Gastrocnemius medialis (tissue), 4 donors: ENCODE data around the gene SND1. TPM values are rescaled to one million over a fixed set of nuclear protein-coding genes. Genes with fewer than 3 reads are reported as not detected.

Experiments
- ATAC-seq, 2 donors: fragments of 150-250 bp; one replicate each; pipeline ENCODE4 v1.9.1; 2016
- DNase-seq, 2 donors: peaks; one replicate each; pipeline ENCODE4 v3.0.0-alpha.2; 2019
- H3K27ac ChIP-seq, 4 donors: fragments of 200-600 bp; sonication (generic); 1 replicate in 1 of 4; 2 replicates in 3 of 4; pipeline ENCODE4 v1.5.1; 2016 to 2018; ENCODE audit warnings: mild to moderate bottlenecking in 2 of 4, moderate library complexity in 1 of 4
- H3K27me3 ChIP-seq, 3 donors: fragments of 200-600 bp; sonication (generic) in 2 of 3; 1 replicate in 1 of 3; 2 replicates in 2 of 3; pipeline versions ENCODE4 v1.5.1 to v1.6.0; 2016 to 2019; ENCODE audit warnings: mild to moderate bottlenecking in 1 of 3, moderate library complexity in 1 of 3
- H3K36me3 ChIP-seq, 2 donors: fragments of 200-600 bp; sonication (generic) in 1 of 2; one replicate each; pipeline ENCODE4 v1.5.1; 2017 to 2018
- H3K4me1 ChIP-seq, 2 donors: fragments of 200-600 bp; sonication (generic) in 1 of 2; one replicate each; pipeline ENCODE4 v1.5.1; 2016 to 2017; ENCODE audit warnings: mild to moderate bottlenecking in 2 of 2
- H3K4me3 ChIP-seq, 4 donors: fragments of 200-600 bp; sonication (generic) in 3 of 4; 1 replicate in 1 of 4; 2 replicates in 3 of 4; pipeline ENCODE4 v1.5.1; 2016 to 2019; ENCODE audit warnings: mild to moderate bottlenecking in 2 of 4
- H3K9me3 ChIP-seq, 3 donors: fragments of 200-600 bp; sonication (generic) in 2 of 3; 1 replicate in 1 of 3; 2 replicates in 2 of 3; pipeline ENCODE4 v1.5.1; 2016 to 2019
- CTCF ChIP-seq, 5 experiments: fragments of 450-650 bp in 3 of 5; fragments of 200-600 bp in 2 of 5; sonication (generic) in 2 of 5; IDR thresholded peaks in 4 of 5; conservative IDR thresholded peaks in 1 of 5; 1 replicate in 4 of 5; 2 replicates in 1 of 5; pipeline ENCODE4 v1.5.1; 2016 to 2019; ENCODE audit warnings: antibody characterized with exemption in 5 of 5, mild to moderate bottlenecking in 3 of 5, moderate library complexity in 3 of 5
- POLR2A ChIP-seq, 2 donors: fragments of 450-650 bp; IDR thresholded peaks; one replicate each; pipeline ENCODE4 v1.6.1; 2017; ENCODE audit warnings: antibody characterized with exemption in 2 of 2, mild to moderate bottlenecking in 2 of 2, moderate library complexity in 2 of 2
- in situ Hi-C, 4 donors: fragments of 200-750 bp; cut with MboI; loops; one replicate each; pipeline versions ENCODE4 v1.15.0 to v1.8.0; 2017; ENCODE audit warnings: low sequenced_read_pairs in 4 of 4
- intact Hi-C: fragments of 100-400 bp; cut with DNase I; formaldehyde crosslinking; loops from one replicate; pipeline ENCODE4 v1.15.1; 2023; ENCODE audit warnings: low total_unique reads
- total RNA-seq, 4 donors: library from RNA; depleted of rRNA; stranded (reverse); fragments of >200 nt; gene quantifications; one replicate each; pipeline versions ENCODE4 v1.1.0 to v1.2.3, GENCODE V29; 2016

The SND1 gene
- total RNA-seq, 4 donors from 2014 or later: 30.4 to 73.0 (median 50.3) TPM

- no peak overlapping the region for H3K27ac ChIP-seq
- ATAC-seq (no peak), DNase-seq (no peak)
- H3K27me3 ChIP-seq: no peaks in the 10 kb centered on the region
- H3K9me3 ChIP-seq: no peaks in the 10 kb centered on the region
- H3K36me3 ChIP-seq: no peaks in the 10 kb centered on the region
- in situ Hi-C loops: no loop called here
- no peaks in the 10 kb centered on the region for H3K4me1 ChIP-seq
- intact Hi-C loops: no loop called here
- no peak overlapping the region for H3K4me3 ChIP-seq
- TF ChIP-seq POLR2A (IDR thresholded peaks at IDR 0.05) (no peak), CTCF (IDR thresholded peaks at IDR 0.05 in 4 of 5, conservative IDR thresholded peaks at IDR 0.05 in 1 of 5) (no peak)
These were observed 19.6 kb upstream of the SND1 start for GRCh38 chr7:127632276-127632910.

- Histone ChIP-seq H3K4me1 (no peaks in the 10 kb centered on the region), H3K27me3 (peaks cover 0 to 5% (median 0%) of the 10 kb centered on the region in 3 donors), H3K27ac (no peak overlapping the region), H3K9me3 (no peaks in the 10 kb centered on the region), H3K36me3 (no peaks in the 10 kb centered on the region), H3K4me3 (no peak overlapping the region)
- intact Hi-C loops (no loop called here), in situ Hi-C loops (no loop called here)
- DNase-seq (no peak), ATAC-seq (no peak)
- TF ChIP-seq POLR2A (IDR thresholded peaks at IDR 0.05) (no peak), CTCF (IDR thresholded peaks at IDR 0.05 in 4 of 5, conservative IDR thresholded peaks at IDR 0.05 in 1 of 5) (no peak)
These were observed 16.2 kb upstream of the SND1 start for GRCh38 chr7:127635659-127636285.

GRCh38 chr7:127638197-127638596 lies 13.8 kb upstream of the SND1 start:
- TF ChIP-seq POLR2A (IDR thresholded peaks at IDR 0.05): no peak
- TF ChIP-seq CTCF (IDR thresholded peaks at IDR 0.05 in 4 of 5, conservative IDR thresholded peaks at IDR 0.05 in 1 of 5): no peak
- Histone ChIP-seq H3K27ac (no peak overlapping the region), H3K27me3 (peaks cover 0 to 5% (median 0%) of the 10 kb centered on the region in 3 donors), H3K36me3 (no peaks in the 10 kb centered on the region), H3K9me3 (no peaks in the 10 kb centered on the region), H3K4me3 (no peak overlapping the region), H3K4me1 (no peaks in the 10 kb centered on the region)
- intact Hi-C loops: no loop called here
- in situ Hi-C loops: no loop called here
- ATAC-seq (no peak), DNase-seq (no peak)

- Histone ChIP-seq H3K4me3 (no peak overlapping the region), H3K9me3 (no peaks in the 10 kb centered on the region), H3K4me1 (no peaks in the 10 kb centered on the region), H3K36me3 (no peaks in the 10 kb centered on the region), H3K27ac (no peak overlapping the region), H3K27me3 (no peaks in the 10 kb centered on the region)
- DNase-seq (no peak), ATAC-seq (no peak)
- in situ Hi-C loops (loop anchor here in 1 of 4 donors (10.0 kb wide), 1 partner anchor 50 kb away; the partner anchor contains the start of gene FSCN3), intact Hi-C loops (no loop called here)
- TF ChIP-seq POLR2A (IDR thresholded peaks at IDR 0.05) (no peak), CTCF (IDR thresholded peaks at IDR 0.05 in 4 of 5, conservative IDR thresholded peaks at IDR 0.05 in 1 of 5) (no peak)
These were observed 7.5 kb upstream of the SND1 start for GRCh38 chr7:127644484-127644883.
